ENCODE data around the gene TRMT2B. TPM values are rescaled to one million over a fixed set of nuclear protein-coding genes. Genes with fewer than 3 reads are reported as not detected.

TRMT2B gene
- total RNA-seq, 2 experiments from 2014 or later = 19.6 to 21.2 TPM

Other genes with a start within 250 kb of the TRMT2B start
- gene CSTF2, start 231.7 kb downstream of the TRMT2B start, total RNA-seq = 10 to 100 TPM; 41.3 to 42.8 TPM
- gene NOX1, start 177.8 kb downstream of the TRMT2B start, total RNA-seq = not detected
- gene XKRX, start 123.2 kb downstream of the TRMT2B start, total RNA-seq = under 1 TPM; 0.45 to 0.48 TPM
- gene ARL13A, start 82.4 kb downstream of the TRMT2B start, total RNA-seq = not detected
- gene TMEM35A, start 26.8 kb upstream of the TRMT2B start, total RNA-seq = not detected
- gene CENPI, start 46.1 kb upstream of the TRMT2B start, total RNA-seq = 10 to 100 TPM; 21.1 to 22.3 TPM
- gene DRP2, start 167.7 kb upstream of the TRMT2B start, total RNA-seq = under 1 TPM; 0.58 to 0.69 TPM
- gene TAF7L, start 239.2 kb upstream of the TRMT2B start, total RNA-seq = not detected

All from activated CD4-positive, alpha-beta memory T cell treated with anti-CD3 and anti-CD28 coated beads for 36 hours (primary cell).